Keratinocyte (primary cell): Measurements from ENCODE around the gene SRGAP3. TPM values are rescaled to one million over a fixed set of nuclear protein-coding genes. Genes with fewer than 3 reads are reported as not detected.

ENCODE experiments used
- DNase-seq: peaks from one replicate; pipeline ENCODE4 v3.0.0-alpha.2; 2011; ENCODE audit warnings: low read depth, missing footprints, low spot score
- FAIRE-seq: peaks from 2 replicates; lab custom pipeline; 2011; peaks lifted over from hg19 to GRCh38; lab: Jason Lieb, UNC
- H2AFZ ChIP-seq: 2 replicates; pipeline ENCODE4 v1.6.0; 2012; ENCODE audit warnings: low read length, control low read depth, inconsistent platforms; ENCODE audit not compliant: control insufficient read depth
- H3K27ac ChIP-seq: 2 replicates; pipeline ENCODE4 v1.5.1; 2011; ENCODE audit warnings: low read length; ENCODE audit not compliant: control insufficient read depth, insufficient read depth
- H3K27me3 ChIP-seq: 3 replicates; pipeline ENCODE4 v1.6.0; 2011; ENCODE audit warnings: low read length; ENCODE audit not compliant: control insufficient read depth, insufficient read depth; ENCODE audit errors: extremely low read depth
- H3K36me3 ChIP-seq, 2 experiments: 2 replicates in 1 of 2; 3 replicates in 1 of 2; pipeline ENCODE4 v1.5.1; 2011; ENCODE audit warnings: low read length in 2 of 2, mild to moderate bottlenecking in 1 of 2; ENCODE audit not compliant: control insufficient read depth in 2 of 2, insufficient read depth in 2 of 2; ENCODE audit errors: extremely low read depth in 1 of 2
- H3K4me1 ChIP-seq: 3 replicates; pipeline ENCODE4 v1.5.1; 2011; ENCODE audit warnings: low read length; ENCODE audit not compliant: control insufficient read depth, insufficient read depth; ENCODE audit errors: extremely low read depth
- H3K4me2 ChIP-seq: 3 replicates; pipeline ENCODE4 v1.6.0; 2011; ENCODE audit warnings: low read depth, low read length; ENCODE audit not compliant: control insufficient read depth, insufficient read depth; ENCODE audit errors: extremely low read depth
- H3K4me3 ChIP-seq, 3 experiments: fragments of 200-600 bp in 1 of 3; sonication (generic) in 1 of 3; 2 replicates in 2 of 3; 3 replicates in 1 of 3; pipeline ENCODE4 v1.5.1; 2011 to 2016; ENCODE audit warnings: low read length in 3 of 3, mild to moderate bottlenecking in 3 of 3, control low read depth in 2 of 3, inconsistent platforms in 1 of 3, low read depth in 1 of 3, mixed read lengths in 1 of 3, mixed run types in 1 of 3, moderate library complexity in 1 of 3; ENCODE audit not compliant: control insufficient read depth in 2 of 3, insufficient read depth in 2 of 3; ENCODE audit errors: extremely low read depth in 1 of 3
- H3K79me2 ChIP-seq: 2 replicates; pipeline ENCODE4 v1.6.0; 2012; ENCODE audit warnings: low read length; ENCODE audit not compliant: control insufficient read depth, insufficient read depth
- H3K9ac ChIP-seq: 3 replicates; pipeline ENCODE4 v1.6.0; 2011; ENCODE audit warnings: low read length; ENCODE audit not compliant: control insufficient read depth, insufficient read depth; ENCODE audit errors: extremely low read depth
- H3K9me1 ChIP-seq: 3 replicates; pipeline ENCODE4 v1.6.0; 2011; ENCODE audit warnings: low read length; ENCODE audit not compliant: control insufficient read depth, insufficient read depth; ENCODE audit errors: extremely low read depth
- H3K9me3 ChIP-seq: 2 replicates; pipeline ENCODE4 v1.5.1; 2012; ENCODE audit warnings: low read depth, low read length; ENCODE audit not compliant: control insufficient read depth
- H4K20me1 ChIP-seq: 3 replicates; pipeline ENCODE4 v1.6.0; 2011; ENCODE audit warnings: low read length; ENCODE audit not compliant: control insufficient read depth, insufficient read depth; ENCODE audit errors: extremely low read depth
- CTCF ChIP-seq, 3 experiments: IDR thresholded peaks in 1 of 3; conservative IDR thresholded peaks in 1 of 3; optimal IDR thresholded peaks in 1 of 3; 2 replicates in 2 of 3; 3 replicates in 1 of 3; pipeline versions ENCODE3 to v1.5.1; 2011; ENCODE audit warnings: low read length in 3 of 3, mild to moderate bottlenecking in 3 of 3, moderate library complexity in 2 of 3, control low read depth in 1 of 3, inconsistent platforms in 1 of 3; ENCODE audit not compliant: insufficient read depth in 2 of 3; ENCODE audit errors: extremely low read depth in 1 of 3
- EZH2 ChIP-seq: IDR thresholded peaks from one replicate; pipeline ENCODE4 v1.6.1; 2012; ENCODE audit warnings: inconsistent platforms, mild to moderate bottlenecking, low read length, moderate library complexity
- dilution Hi-C: fragments of 300-500 bp; cut with MboI; formaldehyde crosslinking; loops from one replicate; pipeline ENCODE4 v1.7.0; 2020; ENCODE audit warnings: low sequenced_read_pairs; ENCODE audit not compliant: extremely low pct_ligation_motif_present
- polyA plus RNA-seq, 5 experiments: library from polyadenylated mRNA; depleted of rRNA in 3 of 5; stranded (reverse) in 3 of 5; stranded (forward) in 1 of 5; unstranded in 1 of 5; fragments of >200 nt; gene quantifications; 1 replicate in 1 of 5; 2 replicates in 3 of 5; 3 replicates in 1 of 5; pipeline versions ENCODE4 v1.2.1 to v1.2.3, GENCODE V29; 2011 to 2012; ENCODE audit warnings: missing spikeins in 2 of 5, low read depth in 1 of 5, low replicate concordance in 1 of 5

Gene SRGAP3
- polyA plus RNA-seq, 1 donor (not counting 4 experiments of a cell fraction or from before 2014, with no cell fraction given) = 7.2 TPM

- no peak overlapping the region for H2AFZ ChIP-seq
- peaks cover 21% of the 10 kb centered on the region for H3K79me2 ChIP-seq
- dilution Hi-C loops = no loop called here
- no peak overlapping the region for H3K9ac ChIP-seq
- H3K4me1 ChIP-seq = peaks cover 4% of the 10 kb centered on the region
- H3K27ac ChIP-seq = no peak overlapping the region
- FAIRE-seq (no peak), DNase-seq (no peak)
- no peak overlapping the region for H3K4me2 ChIP-seq
- no peaks in the 10 kb centered on the region for H3K27me3 ChIP-seq
- TF ChIP-seq EZH2 = no peak
- TF ChIP-seq CTCF (optimal IDR thresholded peaks at IDR 0.05 in 1 of 3, IDR thresholded peaks at IDR 0.05 in 1 of 3, conservative IDR thresholded peaks at IDR 0.05 in 1 of 3; ENCODE audit: extremely low read depth in 1 of 3, insufficient read depth in 2 of 3, low read length in 3 of 3) = no peak
- H3K36me3 ChIP-seq = peaks cover 2 to 3% of the 10 kb centered on the region in 2 experiments
- no peaks in the 10 kb centered on the region for H3K9me1 ChIP-seq
- H4K20me1 ChIP-seq = no peaks in the 10 kb centered on the region
- no peaks in the 10 kb centered on the region for H3K9me3 ChIP-seq
- no peak overlapping the region for H3K4me3 ChIP-seq
These were observed 18.0 kb downstream of the SRGAP3 start for GRCh38 chr3:9231471-9231870.

- Histone ChIP-seq H3K9me3 (no peaks in the 10 kb centered on the region), H3K9me1 (no peaks in the 10 kb centered on the region), H3K36me3 (peaks cover 2 to 3% of the 10 kb centered on the region in 2 experiments), H3K4me2 (no peak overlapping the region), H3K79me2 (peaks cover 23% of the 10 kb centered on the region), H3K9ac (no peak overlapping the region), H4K20me1 (no peaks in the 10 kb centered on the region), H3K4me1 (peaks cover 8% of the 10 kb centered on the region), H3K4me3 (no peak overlapping the region), H2AFZ (no peak overlapping the region), H3K27ac (no peak overlapping the region), H3K27me3 (no peaks in the 10 kb centered on the region)
- no peak for DNase-seq
- dilution Hi-C loops = no loop called here
- no peak for FAIRE-seq
- TF ChIP-seq EZH2 = no peak
- TF ChIP-seq CTCF (optimal IDR thresholded peaks at IDR 0.05 in 1 of 3, IDR thresholded peaks at IDR 0.05 in 1 of 3, conservative IDR thresholded peaks at IDR 0.05 in 1 of 3; ENCODE audit: extremely low read depth in 1 of 3, insufficient read depth in 2 of 3, low read length in 3 of 3) = no peak
These were observed 18.4 kb downstream of the SRGAP3 start for GRCh38 chr3:9231006-9231405.
